GM04503 (cell line): ENCODE measurements around the gene GYS2.

Source experiments
- DNase-seq: peaks from one replicate; pipeline ENCODE4 v3.0.0-alpha.2; 2012; ENCODE audit warnings: low read depth

Gene GYS2

GRCh38 chr12:21502872-21503271 is 101.8 kb downstream of the GYS2 start:
- DNase-seq = no peak

- DNase-seq = no peak
Observed at GRCh38 chr12:21502164-21502496, 102.5 kb downstream of the GYS2 start.

- peak; percentile 92 for DNase-seq
Observed at GRCh38 chr12:21501258-21502163, 103.1 kb downstream of the GYS2 start, which contains the start of the genes GOLT1B and RECQL. GOLT1B (plus strand) TSS chr12:21501789; CDS start chr12:21501924, 135 bp downstream. RECQL (minus strand) TSS chr12:21501635; CDS start chr12:21499570, 2,065 bp downstream.

- DNase-seq = no peak
Observed at GRCh38 chr12:21500786-21501257, 103.8 kb downstream of the GYS2 start.

GRCh38 chr12:21499765-21500164 is 104.9 kb downstream of the GYS2 start:
- DNase-seq = no peak
